H1 (cell line): Measurements from ENCODE around the gene FAM43B. TPM values are rescaled to one million over a fixed set of nuclear protein-coding genes. Genes with fewer than 3 reads are reported as not detected.

Experiments
- CTCF ChIA-PET: fragments of 300-600 bp; sonication (Branson Sonifier 250); formaldehyde crosslinking; loops from one replicate; lab custom pipeline; 2021; ENCODE audit not compliant: partially characterized antibody; lab: Charles Lee
- POLR2A ChIA-PET: fragments of 300-600 bp; sonication (Branson Sonifier 250); formaldehyde crosslinking; loops from one replicate; lab custom pipeline; 2021; ENCODE audit warnings: inconsistent platforms; ENCODE audit not compliant: partially characterized antibody; lab: Charles Lee
- DNase-seq, 2 experiments: peaks; one replicate each; pipeline versions ENCODE4 v3.0.0 to v3.0.0-alpha.2; 2010 to 2022; ENCODE audit warnings: low spot score in 2 of 2, low read depth in 1 of 2, mixed read lengths in 1 of 2
- FAIRE-seq: peaks from 2 replicates; lab custom pipeline; 2011; peaks lifted over from hg19 to GRCh38; lab: Jason Lieb, UNC
- H2AFZ ChIP-seq: 2 replicates; pipeline ENCODE4 v1.8.1; 2012; ENCODE audit warnings: low read length, inconsistent platforms
- H2AK5ac ChIP-seq: 2 replicates; pipeline ENCODE4 v1.6.1; 2013; ENCODE audit warnings: low read depth, low read length
- H2BK120ac ChIP-seq: replicated peaks from 2 replicates; pipeline ENCODE3; 2013; ENCODE audit warnings: low read depth, low read length, inconsistent platforms
- H2BK12ac ChIP-seq: 2 replicates; pipeline ENCODE4 v1.6.1; 2013; ENCODE audit warnings: low read depth, low read length
- H2BK15ac ChIP-seq: 2 replicates; pipeline ENCODE4 v1.6.1; 2013; ENCODE audit warnings: low read length
- H2BK20ac ChIP-seq: 2 replicates; pipeline ENCODE4 v1.6.1; 2013; ENCODE audit warnings: low read length
- H2BK5ac ChIP-seq: 2 replicates; pipeline ENCODE4 v1.6.1; 2013; ENCODE audit warnings: low read depth, low read length
- H3K14ac ChIP-seq: 2 replicates; pipeline ENCODE4 v1.6.1; 2013; ENCODE audit warnings: inconsistent platforms; ENCODE audit not compliant: insufficient read length
- H3K18ac ChIP-seq: 2 replicates; pipeline ENCODE4 v1.6.1; 2013; ENCODE audit warnings: low read length; ENCODE audit errors: extremely low read depth
- H3K23ac ChIP-seq: 2 replicates; pipeline ENCODE4 v1.6.1; 2013; ENCODE audit warnings: inconsistent platforms; ENCODE audit not compliant: insufficient read length
- H3K23me2 ChIP-seq: 2 replicates; pipeline ENCODE4 v1.6.1; 2013; ENCODE audit warnings: low read depth, low read length
- H3K27ac ChIP-seq: 2 replicates; pipeline ENCODE4 v1.6.1; 2011; ENCODE audit warnings: low read depth, low read length, inconsistent platforms
- H3K27me3 ChIP-seq, 4 experiments: replicated peaks in 1 of 4; 1 replicate in 1 of 4; 2 replicates in 3 of 4; pipeline versions ENCODE4 v1.6.1 to v1.8.1; 2011 to 2013; ENCODE audit warnings: low read length in 3 of 4, mild to moderate bottlenecking in 3 of 4, inconsistent platforms in 2 of 4, mixed read lengths in 2 of 4, moderate library complexity in 1 of 4; ENCODE audit not compliant: control insufficient read depth in 3 of 4, insufficient read depth in 3 of 4; ENCODE audit errors: extremely low read depth in 1 of 4
- H3K36me3 ChIP-seq, 4 experiments: 2 replicates each; pipeline versions ENCODE4 v1.6.1 to v1.8.1; 2011 to 2013; ENCODE audit warnings: mild to moderate bottlenecking in 4 of 4, low read length in 3 of 4, moderate library complexity in 2 of 4, control low read depth in 1 of 4, inconsistent platforms in 1 of 4; ENCODE audit not compliant: insufficient read depth in 4 of 4, control insufficient read depth in 2 of 4
- H3K4ac ChIP-seq: replicated peaks from 2 replicates; pipeline ENCODE3; 2013; ENCODE audit warnings: low read length, low read depth, mixed read lengths, inconsistent platforms; ENCODE audit not compliant: insufficient read length
- H3K4me1 ChIP-seq, 4 experiments: replicated peaks in 1 of 4; 1 replicate in 1 of 4; 2 replicates in 3 of 4; pipeline versions ENCODE4 v1.6.1 to v1.8.1; 2011 to 2013; ENCODE audit warnings: low read length in 3 of 4, inconsistent platforms in 2 of 4, mixed read lengths in 1 of 4; ENCODE audit not compliant: insufficient read depth in 4 of 4, control insufficient read depth in 3 of 4
- H3K4me2 ChIP-seq, 2 experiments: 2 replicates each; pipeline versions ENCODE4 v1.6.1 to v1.8.1; 2011 to 2013; ENCODE audit warnings: low read depth in 2 of 2, low read length in 2 of 2, control low read depth in 1 of 2, inconsistent platforms in 1 of 2, mild to moderate bottlenecking in 1 of 2; ENCODE audit not compliant: insufficient read depth in 1 of 2
- H3K4me3 ChIP-seq, 4 experiments: fragments of 200-600, 300-600 bp in 1 of 4; sonication (generic), shearing (Covaris generic), sonication (Bioruptor Twin) in 1 of 4; 2 replicates each; pipeline versions ENCODE4 v1.5.1 to v1.8.1; 2011 to 2016; ENCODE audit warnings: low read length in 4 of 4, low read depth in 3 of 4, control low read depth in 2 of 4, inconsistent platforms in 2 of 4, mild to moderate bottlenecking in 2 of 4, mixed read lengths in 1 of 4, moderate library complexity in 1 of 4; ENCODE audit not compliant: insufficient read depth in 2 of 4; ENCODE audit errors: extremely low read depth in 1 of 4
- H3K56ac ChIP-seq: replicated peaks from 2 replicates; pipeline ENCODE3; 2013; ENCODE audit warnings: low read depth, mild to moderate bottlenecking, mixed read lengths, low read length, inconsistent platforms; ENCODE audit not compliant: insufficient read length
- H3K79me1 ChIP-seq: 2 replicates; pipeline ENCODE4 v1.6.1; 2013; ENCODE audit warnings: low read depth, low read length, control low read depth
- H3K79me2 ChIP-seq, 2 experiments: 2 replicates each; pipeline versions ENCODE4 v1.6.1 to v1.8.1; 2012 to 2013; ENCODE audit warnings: low read length in 2 of 2, mild to moderate bottlenecking in 2 of 2, inconsistent platforms in 1 of 2; ENCODE audit not compliant: insufficient read depth in 2 of 2, control insufficient read depth in 1 of 2
- H3K9ac ChIP-seq, 4 experiments: replicated peaks in 1 of 4; 1 replicate in 1 of 4; 2 replicates in 3 of 4; pipeline versions ENCODE4 v1.6.1 to v1.8.1; 2011 to 2013; ENCODE audit warnings: low read depth in 3 of 4, low read length in 3 of 4, control low read depth in 2 of 4, mild to moderate bottlenecking in 2 of 4, moderate library complexity in 2 of 4, inconsistent platforms in 1 of 4; ENCODE audit errors: extremely low read depth in 1 of 4
- H3K9me3 ChIP-seq, 2 experiments: 2 replicates each; pipeline versions ENCODE4 v1.6.1 to v1.8.1; 2012 to 2013; ENCODE audit warnings: mild to moderate bottlenecking in 2 of 2, moderate library complexity in 2 of 2, control low read depth in 1 of 2, inconsistent platforms in 1 of 2, low read depth in 1 of 2, low read length in 1 of 2, mixed read lengths in 1 of 2; ENCODE audit not compliant: insufficient read depth in 2 of 2
- H4K20me1 ChIP-seq, 2 experiments: replicated peaks in 1 of 2; 2 replicates each; pipeline versions ENCODE3 to v1.8.1; 2011 to 2013; ENCODE audit warnings: inconsistent platforms in 2 of 2, low read length in 2 of 2, mild to moderate bottlenecking in 1 of 2; ENCODE audit not compliant: insufficient read depth in 2 of 2, control insufficient read depth in 1 of 2
- H4K5ac ChIP-seq: 2 replicates; pipeline ENCODE4 v1.6.1; 2013; ENCODE audit warnings: low read length, low read depth, mixed read lengths, inconsistent platforms; ENCODE audit not compliant: insufficient read length
- H4K8ac ChIP-seq: 2 replicates; pipeline ENCODE4 v1.8.0; 2013; ENCODE audit warnings: mild to moderate bottlenecking, moderate library complexity, low read length, inconsistent platforms; ENCODE audit not compliant: insufficient read depth; ENCODE audit errors: extremely low read depth
- H4K91ac ChIP-seq: replicated peaks from 2 replicates; pipeline ENCODE3; 2013; ENCODE audit warnings: low read length, mixed read lengths, inconsistent platforms; ENCODE audit not compliant: insufficient read length
- ATF3 ChIP-seq: IDR thresholded peaks from 2 replicates; pipeline ENCODE4 v1.6.1; 2011; ENCODE audit warnings: low read depth, mild to moderate bottlenecking, low read length; ENCODE audit not compliant: insufficient read depth
- GABPA ChIP-seq: IDR thresholded peaks from 2 replicates; pipeline ENCODE4 v1.6.1; 2011; ENCODE audit warnings: mild to moderate bottlenecking, low read length, moderate library complexity, borderline replicate concordance; ENCODE audit not compliant: insufficient read depth
- HDAC2 ChIP-seq, 2 experiments: fragments of 300-600 bp in 1 of 2; sonication (generic) in 1 of 2; IDR thresholded peaks; 2 replicates each; pipeline ENCODE4 v1.6.1; 2011 to 2012; ENCODE audit warnings: low read depth in 2 of 2, low read length in 2 of 2, mild to moderate bottlenecking in 2 of 2, moderate library complexity in 2 of 2, borderline replicate concordance in 1 of 2, inconsistent platforms in 1 of 2
- KDM4A ChIP-seq: IDR thresholded peaks from one replicate; pipeline ENCODE4 v1.7.1; 2012; ENCODE audit warnings: low read depth, mild to moderate bottlenecking, moderate library complexity, low read length, inconsistent platforms; ENCODE audit not compliant: severe bottlenecking
- MAX ChIP-seq: IDR thresholded peaks from 2 replicates; pipeline ENCODE4 v1.6.1; 2012; ENCODE audit warnings: inconsistent platforms
- SP4 ChIP-seq: IDR thresholded peaks from 2 replicates; pipeline ENCODE4 v1.6.1; 2012; ENCODE audit warnings: low read length, inconsistent platforms
- SUZ12 ChIP-seq: fragments of 200-600 bp; sonication (generic); IDR thresholded peaks from 2 replicates; pipeline ENCODE4 v1.6.1; 2012; ENCODE audit warnings: mild to moderate bottlenecking, inconsistent platforms, low read length, moderate library complexity, mixed read lengths
- YY1 ChIP-seq: IDR thresholded peaks from 2 replicates; pipeline ENCODE4 v1.6.1; 2011; ENCODE audit warnings: low read depth, mild to moderate bottlenecking, low read length
- WGBS, 2 experiments: shearing (Covaris generic) in 1 of 2; methylation state at CpG; one replicate each; pipeline versions ENCODE4 v1.1.6 to v1.1.7; 2013 to 2015; ENCODE audit warnings: low lambda C conversion rate in 2 of 2, mixed read lengths in 2 of 2, inconsistent platforms in 1 of 2, low coverage in 1 of 2, missing lambda C conversion rate in 1 of 2; ENCODE audit not compliant: insufficient replicate concordance in 2 of 2, insufficient coverage in 1 of 2, insufficient read length in 1 of 2; ENCODE audit errors: extremely low coverage in 1 of 2, missing lambda C conversion rate in 1 of 2; 5-methylcytosine and 5-hydroxymethylcytosine counted together
- polyA plus RNA-seq, 7 experiments: library from polyadenylated mRNA; depleted of rRNA in 3 of 7; stranded (reverse) in 5 of 7; unstranded in 2 of 7; fragments of >200 nt in 5 of 7; fragments of 200-250 nt in 2 of 7; gene quantifications; 1 replicate in 5 of 7; 2 replicates in 1 of 7; 4 replicates in 1 of 7; pipeline versions ENCODE4 v1.2.1 to v1.2.3, GENCODE V29; 2011 to 2013; ENCODE audit warnings: missing spikeins in 2 of 7, mixed read lengths in 2 of 7
- total RNA-seq: library from RNA; stranded (reverse); fragmentation: NEBNext Ultra II Directional; extraction: Animal tissue kit (Norgen Biotek cat#: 25700); gene quantifications from 2 replicates; pipeline ENCODE4 v1.2.1, GENCODE V29; 2021

The FAM43B gene
- total and polyA plus RNA-seq, 2 of the 8 experiments (the other 6 are each of a cell fraction or from before 2014, with no cell fraction given), result 0.88 to 2.2 TPM

GRCh38 chr1:20507564-20508410 is 44.6 kb upstream of the FAM43B start, which contains the start of gene MUL1:
TSS of gene MUL1 (minus strand) at chr1:20508151. CDS start at chr1:20508024, 127 bp downstream.
- no peaks in the 10 kb centered on the region; the same call in 1 of the 2 replicates for H3K23me2 ChIP-seq
- POLR2A ChIA-PET, result interaction anchor here (1.0 to 1.3 kb wide), 2 partner anchors 22 to 26 kb away, joined by 3 read pairs; partner anchors contain the start of gene CAMK2N1
- peak within 1 kb of the TSS; percentile 82 for H4K5ac ChIP-seq
- peak within 1 kb of the TSS; percentile 93 for H4K8ac ChIP-seq
- H4K20me1 ChIP-seq, result no peaks in the 10 kb centered on the region
- peaks cover 0 to 3% (median 2%) of the 10 kb centered on the region in 4 experiments; a peak in 2 of 7 replicates for H3K4me1 ChIP-seq
- H2BK5ac ChIP-seq, result peak within 1 kb of the TSS; percentile 75; the same call in 1 of the 2 replicates
- peak; percentile 83 to 99 for DNase-seq
- WGBS, 2 experiments, result 3% methylated on average over 53 of the region's 58 CpGs; no CpG with 5 or more reads in 1 of the 2 experiments
- no peak for FAIRE-seq
- H2AK5ac ChIP-seq, result no peak within 1 kb of the TSS
- H3K79me1 ChIP-seq, result no peaks in the 10 kb centered on the region; the same call in 1 of the 2 replicates
- H3K23ac ChIP-seq, result no peak within 1 kb of the TSS
- no peak within 1 kb of the TSS for H3K14ac ChIP-seq
- peak within 1 kb of the TSS; percentile 10; the same call in 1 of the 2 replicates for H3K18ac ChIP-seq
- no peak within 1 kb of the TSS for H2BK20ac ChIP-seq
- H3K4me2 ChIP-seq, result peak within 1 kb of the TSS; percentile 88 to 92
- CTCF ChIA-PET, result interaction anchor here (0.7 to 1.6 kb wide), 3 partner anchors 14 to 133 kb away, joined by 3 to 5 read pairs (median 3); no protein-coding TSS in a partner anchor
- H3K4me3 ChIP-seq, result peak within 1 kb of the TSS; percentile 86 to 94 (median 88)
- H4K91ac ChIP-seq, result no peak within 1 kb of the TSS
- no peak within 1 kb of the TSS for H2BK12ac ChIP-seq
- H2AFZ ChIP-seq, result peak within 1 kb of the TSS; percentile 79; the same call in 1 of the 2 replicates
- H3K56ac ChIP-seq, result peak within 1 kb of the TSS; percentile 39
- H3K4ac ChIP-seq, result no peak within 1 kb of the TSS
- peaks cover 0 to 2% (median 0%) of the 10 kb centered on the region in 4 experiments; a peak in 1 of 8 replicates for H3K36me3 ChIP-seq
- no peaks in the 10 kb centered on the region for H3K9me3 ChIP-seq
- peak within 1 kb of the TSS; percentile 63 to 84 (median 78) for H3K9ac ChIP-seq
- peaks cover 0 to 30% of the 10 kb centered on the region in 2 experiments; a peak in 3 of 4 replicates for H3K79me2 ChIP-seq
- peak within 1 kb of the TSS; percentile 67; the same call in 1 of the 2 replicates for H3K27ac ChIP-seq
- H2BK15ac ChIP-seq, result no peak within 1 kb of the TSS
- H3K27me3 ChIP-seq, result peaks cover 0 to 3% (median 1%) of the 10 kb centered on the region in 4 experiments; a peak in 3 of 7 replicates
- no peak within 1 kb of the TSS for H2BK120ac ChIP-seq
- TF ChIP-seq ATF3, result peak; percentile 62; the same call in 1 of the 2 replicates
- TF ChIP-seq MAX, result peak; percentile 62
- peak; percentile 98 for TF ChIP-seq GABPA
- TF ChIP-seq KDM4A, result peak; percentile 94
- TF ChIP-seq SP4, result no peak
- no peak for TF ChIP-seq SUZ12
- no peak for TF ChIP-seq YY1
- peak in 1 of 2 experiments; percentile 87; a peak in 1 of 4 replicates for TF ChIP-seq HDAC2 (IDR thresholded peaks at IDR 0.05; ENCODE audit: borderline replicate concordance in 1 of 2, low read depth in 2 of 2, low read length in 2 of 2)
